ENCODE data around the gene SPRYD3.

The SPRYD3 gene

GRCh38 chr12:53056296-53056695 is 22.9 kb downstream of the SPRYD3 start:
- TF ChIP-seq, protein P1, sequence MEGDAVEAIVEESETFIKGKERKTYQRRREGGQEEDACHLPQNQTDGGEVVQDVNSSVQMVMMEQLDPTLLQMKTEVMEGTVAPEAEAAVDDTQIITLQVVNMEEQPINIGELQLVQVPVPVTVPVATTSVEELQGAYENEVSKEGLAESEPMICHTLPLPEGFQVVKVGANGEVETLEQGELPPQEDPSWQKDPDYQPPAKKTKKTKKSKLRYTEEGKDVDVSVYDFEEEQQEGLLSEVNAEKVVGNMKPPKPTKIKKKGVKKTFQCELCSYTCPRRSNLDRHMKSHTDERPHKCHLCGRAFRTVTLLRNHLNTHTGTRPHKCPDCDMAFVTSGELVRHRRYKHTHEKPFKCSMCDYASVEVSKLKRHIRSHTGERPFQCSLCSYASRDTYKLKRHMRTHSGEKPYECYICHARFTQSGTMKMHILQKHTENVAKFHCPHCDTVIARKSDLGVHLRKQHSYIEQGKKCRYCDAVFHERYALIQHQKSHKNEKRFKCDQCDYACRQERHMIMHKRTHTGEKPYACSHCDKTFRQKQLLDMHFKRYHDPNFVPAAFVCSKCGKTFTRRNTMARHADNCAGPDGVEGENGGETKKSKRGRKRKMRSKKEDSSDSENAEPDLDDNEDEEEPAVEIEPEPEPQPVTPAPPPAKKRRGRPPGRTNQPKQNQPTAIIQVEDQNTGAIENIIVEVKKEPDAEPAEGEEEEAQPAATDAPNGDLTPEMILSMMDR (IDR thresholded peaks at IDR 0.05; ENCODE audit: control insufficient read depth, extremely low read depth, insufficient read depth) = no peak
- DNase-seq (ENCODE audit: low read depth) = no peak
- no peak overlapping the region for H3K4me3 ChIP-seq (ENCODE audit: low read depth, low read length)

DNA sequence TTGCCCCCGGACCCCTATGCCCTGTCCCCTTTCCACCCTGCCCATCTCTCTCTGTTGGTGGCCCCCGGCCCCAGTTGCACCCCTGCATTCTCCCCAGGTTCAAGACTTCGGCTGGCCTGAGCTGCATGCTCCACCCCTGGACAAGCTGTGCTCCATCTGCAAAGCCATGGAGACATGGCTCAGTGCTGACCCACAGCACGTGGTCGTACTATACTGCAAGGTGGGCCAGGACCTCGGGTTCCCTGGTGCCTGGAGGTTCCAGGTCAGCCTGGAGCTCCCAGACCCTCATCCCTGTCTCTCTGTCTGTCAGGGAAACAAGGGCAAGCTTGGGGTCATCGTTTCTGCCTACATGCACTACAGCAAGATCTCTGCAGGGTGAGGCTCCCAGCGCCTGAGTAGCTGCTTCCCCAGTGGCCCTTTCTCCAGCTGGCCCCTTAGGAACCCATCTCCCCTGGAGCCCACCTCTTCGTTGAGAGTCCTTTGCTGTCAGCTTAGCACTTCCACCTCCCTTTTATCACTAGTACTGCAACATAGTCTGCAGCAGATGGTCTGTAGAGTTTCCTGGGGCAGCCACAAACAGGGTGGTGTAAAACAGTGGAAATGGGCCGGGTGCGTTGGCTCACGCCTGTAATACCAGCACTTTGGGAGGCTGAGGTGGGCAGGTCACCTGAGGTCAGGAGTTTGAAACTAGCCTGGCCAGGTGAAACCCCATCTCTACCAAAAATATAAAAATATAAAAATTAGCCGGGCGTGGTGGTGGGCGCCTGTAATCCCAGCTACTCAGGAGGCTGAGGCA is 23.5 kb downstream of the SPRYD3 start:
- no peak overlapping the region for H3K4me3 ChIP-seq (ENCODE audit: low read depth, low read length)
- DNase-seq (ENCODE audit: low read depth) = no peak
- TF ChIP-seq, protein P1 (IDR thresholded peaks at IDR 0.05; ENCODE audit: control insufficient read depth, extremely low read depth, insufficient read depth) = no peak

DNA sequence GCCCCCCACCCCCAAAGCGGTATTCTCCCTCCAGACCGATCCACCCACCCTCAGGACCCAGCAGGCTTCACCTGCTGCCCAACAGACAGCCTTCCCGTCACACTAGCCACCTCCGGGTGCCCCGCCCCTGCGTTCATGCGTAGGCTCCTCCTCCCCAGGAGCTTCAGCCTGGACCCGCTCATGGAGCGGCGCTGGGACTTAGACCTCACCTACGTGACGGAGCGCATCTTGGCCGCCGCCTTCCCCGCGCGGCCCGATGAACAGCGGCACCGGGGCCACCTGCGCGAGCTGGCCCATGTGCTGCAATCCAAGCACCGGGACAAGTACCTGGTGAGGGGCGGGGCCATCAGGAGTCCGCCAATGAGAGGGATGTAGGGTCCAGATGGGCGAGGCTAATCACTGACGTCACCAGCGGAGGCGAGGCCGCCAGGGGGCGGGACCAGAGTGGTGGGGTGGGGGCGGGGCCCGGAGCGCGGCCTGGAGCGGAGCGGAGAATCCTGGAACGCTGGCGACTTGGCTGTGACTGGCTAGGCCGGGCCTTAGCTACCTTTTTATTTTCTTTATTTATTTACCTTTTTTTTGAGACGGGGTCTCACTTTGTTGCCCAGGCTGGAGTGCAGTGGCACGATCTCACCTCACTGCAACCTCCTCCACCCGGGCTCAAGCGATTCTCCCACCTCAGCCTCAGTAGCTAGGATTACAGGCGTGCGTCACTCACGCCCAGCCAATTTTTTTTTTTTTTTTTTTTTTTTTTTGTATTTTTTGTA is 24.9 kb downstream of the SPRYD3 start:
- peak; percentile 89 for DNase-seq (ENCODE audit: low read depth)
- H3K4me3 ChIP-seq (ENCODE audit: low read depth, low read length) = peak overlapping the region; percentile 69
- TF ChIP-seq, protein P1 (IDR thresholded peaks at IDR 0.05; ENCODE audit: control insufficient read depth, extremely low read depth, insufficient read depth) = no peak

DNA sequence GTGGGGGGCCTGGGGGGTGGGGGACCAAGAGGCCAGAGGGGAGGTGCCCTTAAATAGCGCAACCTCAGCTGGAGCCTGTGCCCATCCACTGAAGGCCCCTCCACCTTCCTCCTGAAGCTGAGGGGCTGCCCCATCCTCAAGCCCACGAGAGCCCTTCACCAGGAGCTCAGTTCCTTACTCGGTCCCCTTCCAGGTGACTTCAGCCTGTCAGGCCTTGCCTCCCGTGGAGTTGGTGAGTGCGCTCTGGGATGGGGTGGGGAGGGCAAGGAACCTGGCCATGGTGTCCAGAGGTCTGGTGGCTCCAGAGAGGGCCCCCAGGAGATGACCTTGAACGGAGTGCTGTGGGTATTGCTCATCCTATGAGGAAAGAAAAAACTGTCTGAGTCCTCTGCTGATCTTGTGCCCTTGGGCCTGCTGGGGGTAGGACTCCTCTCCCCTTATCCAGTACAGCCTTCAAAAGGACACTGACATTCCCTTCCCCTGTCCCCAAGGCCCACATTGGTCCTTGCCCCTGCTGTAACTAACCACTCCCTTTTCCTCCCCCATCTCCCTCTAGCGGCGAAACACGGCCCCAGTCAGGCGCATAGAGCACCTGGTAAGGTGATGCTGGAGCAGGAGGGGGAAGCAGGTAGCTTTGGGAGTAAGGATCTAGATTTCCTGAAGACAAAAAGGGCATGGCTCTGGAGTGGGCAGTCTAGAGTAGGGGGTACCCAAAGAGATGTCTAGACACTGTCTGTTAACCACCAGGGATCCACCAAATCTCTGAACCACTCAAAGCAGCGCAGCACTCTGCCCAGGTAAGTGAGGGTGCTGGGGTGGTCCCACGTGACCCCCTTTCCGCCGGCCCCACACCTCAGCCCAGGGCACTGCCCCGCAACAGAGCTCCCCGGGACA is 25.7 kb downstream of the SPRYD3 start:
- peak; percentile 71 for DNase-seq (ENCODE audit: low read depth)
- TF ChIP-seq, protein P1 (IDR thresholded peaks at IDR 0.05; ENCODE audit: control insufficient read depth, extremely low read depth, insufficient read depth) = peak; percentile 89
- peak overlapping the region; percentile 69 for H3K4me3 ChIP-seq (ENCODE audit: low read depth, low read length)

DNA sequence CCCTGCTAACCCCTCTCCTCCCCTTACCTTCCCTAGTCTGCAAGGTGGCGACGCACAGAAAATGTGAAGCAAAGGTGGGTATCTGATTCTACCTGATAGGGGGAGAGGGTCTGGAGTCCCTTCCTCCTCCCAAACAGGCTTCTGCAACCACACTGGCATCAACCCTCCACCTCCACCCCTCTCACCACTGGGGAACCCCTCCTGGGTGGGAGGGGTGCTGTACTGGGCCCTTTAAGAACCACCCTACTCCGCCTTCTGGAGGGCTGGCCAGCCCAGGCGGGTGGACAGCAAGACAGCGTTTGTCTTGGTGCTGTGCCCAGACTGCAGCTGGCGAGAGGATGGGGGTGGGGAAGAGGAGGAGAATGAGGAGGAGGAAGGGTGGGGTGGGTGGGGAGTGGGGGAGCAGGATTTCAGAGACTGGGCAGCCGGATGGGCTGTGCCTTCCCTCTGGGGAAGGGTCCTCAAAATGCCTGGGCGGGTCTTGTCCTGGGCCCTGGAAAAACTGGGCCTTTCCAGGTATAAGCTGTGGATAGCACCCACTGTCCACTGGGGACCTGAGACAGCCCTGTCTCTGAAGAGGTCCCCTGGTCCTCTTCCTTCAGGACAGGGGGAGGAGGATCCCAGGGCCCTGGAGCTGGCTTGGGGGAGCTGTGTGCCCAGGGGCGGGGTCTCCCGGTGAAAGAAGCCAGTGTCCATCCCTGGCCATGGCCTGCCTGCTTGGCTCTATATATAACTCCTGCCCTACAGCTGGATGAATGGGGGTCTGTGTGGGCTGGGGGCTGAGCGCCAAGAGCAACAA is 26.6 kb downstream of the SPRYD3 start:
- peak overlapping the region; percentile 69 for H3K4me3 ChIP-seq (ENCODE audit: low read depth, low read length)
- TF ChIP-seq, protein P1 (IDR thresholded peaks at IDR 0.05; ENCODE audit: control insufficient read depth, extremely low read depth, insufficient read depth) = no peak
- no peak for DNase-seq (ENCODE audit: low read depth)

DNA sequence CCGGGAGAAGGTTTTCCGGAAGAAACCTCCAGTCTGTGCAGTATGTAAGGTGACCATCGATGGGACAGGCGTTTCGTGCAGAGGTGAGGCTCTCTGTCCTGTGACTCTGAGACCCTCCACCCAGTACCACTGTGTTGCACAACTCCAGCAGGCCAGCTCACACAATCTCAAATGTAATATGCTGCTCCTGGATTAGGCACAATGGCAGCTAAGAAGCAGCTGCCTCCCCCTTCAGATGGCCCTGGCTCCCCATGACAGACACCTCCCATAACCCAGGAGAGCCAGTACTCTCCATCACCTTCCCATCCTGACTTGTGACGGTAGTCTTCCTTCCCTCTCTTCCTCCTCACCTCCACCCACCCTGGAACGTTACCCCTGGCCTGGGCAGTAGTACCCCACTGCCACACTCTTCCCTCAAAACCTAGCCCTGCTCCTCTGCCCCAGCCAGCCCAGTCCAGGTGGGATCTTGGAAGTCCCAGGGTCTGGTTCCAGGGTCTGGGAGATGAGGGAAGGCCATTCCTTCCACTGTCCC is 27.2 kb downstream of the SPRYD3 start:
- TF ChIP-seq, protein P1 (IDR thresholded peaks at IDR 0.05; ENCODE audit: control insufficient read depth, extremely low read depth, insufficient read depth) = no peak
- peak overlapping the region; percentile 30 for H3K4me3 ChIP-seq (ENCODE audit: low read depth, low read length)
- no peak for DNase-seq (ENCODE audit: low read depth)
